ENCODE data around the gene SLC6A3.

The SLC6A3 gene

DNA sequence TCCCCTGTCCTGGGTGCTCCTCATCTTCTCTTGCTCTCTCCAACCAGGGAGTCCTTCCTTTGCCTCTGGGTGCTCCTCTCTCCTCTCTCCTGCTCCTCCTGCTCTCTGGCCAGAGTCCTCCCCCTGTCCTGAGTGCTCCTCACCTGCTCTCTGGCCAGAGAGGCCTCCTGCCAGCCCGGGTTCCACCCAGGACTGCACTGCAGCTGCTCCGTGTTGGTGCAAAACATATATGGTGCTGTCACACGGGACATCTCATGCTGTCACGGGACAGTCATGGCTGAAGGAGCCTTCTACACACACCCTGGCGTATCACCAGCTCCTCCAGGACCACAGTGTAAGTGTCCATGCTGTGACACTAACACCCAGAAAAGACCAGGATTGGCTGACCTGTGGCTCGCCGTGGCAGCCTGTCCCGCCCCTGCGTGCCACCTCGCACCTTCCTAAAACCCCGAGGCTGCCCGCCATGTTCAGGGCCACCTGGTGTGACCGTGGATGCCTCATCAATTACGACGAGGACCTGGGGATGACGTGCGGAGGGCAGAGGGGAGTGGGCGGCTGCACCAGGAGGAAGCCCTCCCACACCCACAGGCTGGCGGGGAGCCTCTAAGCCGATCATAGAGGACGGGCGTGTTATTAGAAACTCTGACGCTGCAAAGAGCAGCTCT is 27.9 kb upstream of the SLC6A3 start:
- DNase-seq (ENCODE audit: insufficient read length, low spot score): no peak
- FAIRE-seq: no peak
- TF ChIP-seq POLR2AphosphoS5 (IDR thresholded peaks at IDR 0.05; ENCODE audit: low read depth, low read length) (no peak; the same call in 1 of the 2 replicates), POLR2A (IDR thresholded peaks at IDR 0.05; ENCODE audit: low read depth, low read length) (peak; percentile 48)

DNA sequence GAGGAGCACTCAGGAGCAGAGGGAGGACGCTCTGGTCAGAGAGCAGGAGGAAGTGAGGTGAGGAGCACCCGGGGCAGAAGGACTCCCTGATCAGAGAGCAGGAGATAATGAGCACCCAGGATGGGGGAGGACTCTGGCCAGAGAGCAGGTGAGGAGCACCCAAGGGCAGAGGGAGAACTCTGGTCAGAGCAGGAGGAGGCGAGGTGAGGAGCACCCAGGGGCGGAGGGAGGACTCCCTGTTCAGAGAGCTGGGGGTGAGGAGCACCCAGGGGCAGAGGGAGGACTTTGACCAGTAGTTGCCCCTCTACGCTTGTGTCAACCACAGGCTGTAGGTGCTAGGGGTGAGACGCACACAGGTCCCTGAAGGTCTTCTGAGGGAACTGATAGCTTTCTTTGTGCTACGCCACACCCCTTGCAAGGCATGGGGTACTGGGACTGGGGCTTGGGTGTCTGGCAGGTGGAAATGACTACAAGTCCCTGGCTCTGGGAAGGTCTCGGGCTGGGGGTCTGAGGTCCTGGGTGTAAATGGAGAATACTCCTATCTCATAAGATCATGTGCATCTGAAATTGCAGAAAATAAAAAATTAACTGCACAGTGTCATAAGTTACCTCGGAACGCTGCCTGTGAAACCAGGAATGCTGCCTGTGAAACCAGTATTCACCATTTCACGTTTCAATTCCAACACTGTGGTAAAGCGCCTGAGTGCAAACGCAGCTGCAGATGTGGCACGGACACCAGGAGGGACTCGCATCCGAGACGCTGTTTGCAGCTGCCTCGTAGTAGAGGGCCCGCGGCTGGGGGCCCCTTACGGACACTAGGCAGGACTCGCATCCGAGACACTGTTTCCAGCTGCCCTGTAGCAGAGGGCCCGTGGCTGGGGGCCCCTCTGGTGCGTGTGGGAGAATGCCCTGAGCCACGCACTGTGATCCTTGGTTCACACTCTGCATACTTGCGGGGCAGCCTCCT is 27.0 kb upstream of the SLC6A3 start:
- FAIRE-seq: no peak

DNA sequence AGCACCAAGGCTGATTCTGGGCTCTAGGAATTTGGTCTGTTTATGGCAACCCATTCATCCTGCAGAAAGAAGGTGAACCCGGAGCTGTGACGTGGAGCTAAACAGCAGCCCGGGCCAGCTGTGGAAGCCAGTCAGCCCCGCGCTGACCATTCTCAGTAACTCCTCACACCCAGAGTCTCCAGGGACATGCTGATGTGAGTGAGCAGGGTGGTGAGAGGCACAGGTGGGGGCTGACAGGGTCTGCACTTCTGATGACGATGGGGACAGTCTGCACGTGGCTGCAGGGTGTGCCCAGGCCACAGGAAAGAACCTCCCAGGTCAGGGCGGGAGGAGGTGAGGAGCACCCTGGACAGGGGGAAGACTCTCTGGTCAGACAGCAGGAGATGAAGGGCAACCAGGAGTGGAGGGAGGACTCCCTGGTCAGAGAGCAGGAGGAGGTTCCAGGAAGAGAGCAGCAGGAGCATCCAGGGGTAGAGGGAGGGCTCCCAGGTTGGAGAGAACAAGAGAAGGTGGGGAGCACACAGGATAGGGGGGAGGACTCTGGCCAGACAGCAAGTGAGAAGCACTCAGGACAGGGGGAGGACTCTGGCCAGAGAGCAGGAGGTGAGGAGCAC is 26.1 kb upstream of the SLC6A3 start:
- DNase-seq (ENCODE audit: insufficient read length, low spot score): no peak

More for the DNA sequence above, 27.0 kb upstream of the SLC6A3 start:
- DNase-seq (ENCODE audit: insufficient read length, low spot score): no peak
- TF ChIP-seq POLR2AphosphoS5 (IDR thresholded peaks at IDR 0.05; ENCODE audit: low read depth, low read length) (peak; percentile 48; the same call in 1 of the 2 replicates), POLR2A (IDR thresholded peaks at IDR 0.05; ENCODE audit: low read depth, low read length) (no peak)

GRCh38 chr5:1470762-1471211 is 25.5 kb upstream of the SLC6A3 start:
- TF ChIP-seq PAX5 (IDR thresholded peaks at IDR 0.05; ENCODE audit: insufficient read depth, low read length, severe bottlenecking) (no peak), TAF1 (IDR thresholded peaks at IDR 0.05; ENCODE audit: low read depth, low read length) (no peak), SPI1 (IDR thresholded peaks at IDR 0.05; ENCODE audit: low read depth, low read length) (no peak), POLR2AphosphoS5 (IDR thresholded peaks at IDR 0.05; ENCODE audit: low read depth, low read length) (no peak; the same call in 1 of the 2 replicates)
- FAIRE-seq: no peak
- DNase-seq (ENCODE audit: insufficient read length, low spot score): no peak

More for the DNA sequence above, 26.1 kb upstream of the SLC6A3 start:
- peak; percentile 57 for FAIRE-seq
- TF ChIP-seq POLR2A (IDR thresholded peaks at IDR 0.05; ENCODE audit: low read depth, low read length) (0 out of 2 replicates have a peak, but pooled peaks have one; percentile 4), SPI1 (IDR thresholded peaks at IDR 0.05; ENCODE audit: low read depth, low read length) (no peak), POLR2AphosphoS5 (IDR thresholded peaks at IDR 0.05; ENCODE audit: low read depth, low read length) (no peak), TAF1 (IDR thresholded peaks at IDR 0.05; ENCODE audit: low read depth, low read length) (no peak), PAX5 (IDR thresholded peaks at IDR 0.05; ENCODE audit: insufficient read depth, low read length, severe bottlenecking) (no peak), POU2F2 (IDR thresholded peaks at IDR 0.05; ENCODE audit: low read depth, low read length) (no peak)

DNA sequence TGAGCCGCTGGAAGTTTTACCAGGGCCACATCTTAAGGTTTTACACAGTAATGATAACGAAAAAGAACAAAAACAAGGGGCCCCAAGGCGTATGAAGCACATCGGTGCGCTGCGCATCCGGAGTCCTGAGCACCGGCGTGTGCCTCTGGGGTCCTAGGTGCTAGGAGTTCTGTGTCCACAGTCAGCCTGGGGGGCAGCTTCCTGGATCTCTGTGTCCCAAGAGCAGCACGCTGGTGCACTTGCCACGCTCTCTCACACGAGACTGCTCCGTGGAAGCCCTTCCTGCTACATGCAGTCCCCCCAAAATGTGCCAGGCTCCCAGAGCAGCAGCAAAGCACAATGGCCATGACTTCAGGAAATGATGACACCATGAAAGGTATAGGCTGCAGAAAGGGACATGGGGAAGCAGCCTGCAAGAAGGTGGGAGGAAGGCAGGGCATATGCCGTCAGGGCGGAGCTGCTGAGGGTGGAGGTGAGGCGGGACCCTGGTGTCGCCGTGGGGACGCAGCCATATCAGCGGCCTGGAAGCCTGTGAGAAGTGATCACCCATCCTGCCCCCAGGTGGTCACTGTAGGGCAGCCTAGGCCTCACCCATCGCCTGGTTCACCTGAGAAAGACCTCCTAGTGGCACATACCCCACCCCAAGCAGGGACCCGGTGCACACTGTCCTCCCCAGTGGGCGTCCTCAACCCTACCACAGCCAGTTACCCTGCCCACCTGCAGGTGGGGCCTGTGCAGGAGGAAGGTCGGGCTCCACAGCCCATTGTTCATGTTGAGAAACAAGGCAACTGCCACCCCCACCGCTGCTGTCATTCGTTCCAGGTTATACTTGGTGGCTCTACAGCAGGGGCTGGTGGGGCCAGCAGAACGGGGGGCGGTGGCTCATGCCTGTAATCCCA is 23.6 kb upstream of the SLC6A3 start:
- FAIRE-seq (no peak), DNase-seq (ENCODE audit: insufficient read length, low spot score) (no peak)
- TF ChIP-seq POLR2A (IDR thresholded peaks at IDR 0.05; ENCODE audit: low read depth, low read length): no peak
- no peak for TF ChIP-seq POU2F2 (IDR thresholded peaks at IDR 0.05; ENCODE audit: low read depth, low read length)

DNA sequence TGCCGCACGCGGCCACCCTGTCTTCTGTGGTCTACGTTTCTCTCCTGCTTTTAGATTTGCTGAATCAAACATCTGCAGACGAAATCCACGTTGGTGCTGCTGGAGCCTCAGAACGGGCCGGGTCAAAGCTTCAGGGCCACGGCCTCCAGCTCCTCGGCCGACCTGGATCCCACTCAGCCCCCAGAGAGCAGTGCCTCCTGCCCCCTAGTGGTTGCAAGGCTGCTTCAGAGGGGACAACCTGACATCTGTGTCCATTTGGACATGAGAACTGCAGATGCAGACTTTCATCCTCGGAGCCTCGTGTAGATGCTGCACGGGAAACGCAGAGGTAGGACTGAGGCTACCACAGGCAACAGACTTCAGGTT is 23.0 kb upstream of the SLC6A3 start:
- no peak for TF ChIP-seq POLR2A (IDR thresholded peaks at IDR 0.05; ENCODE audit: low read depth, low read length)
- DNase-seq (ENCODE audit: insufficient read length, low spot score) (no peak), FAIRE-seq (no peak)

DNA sequence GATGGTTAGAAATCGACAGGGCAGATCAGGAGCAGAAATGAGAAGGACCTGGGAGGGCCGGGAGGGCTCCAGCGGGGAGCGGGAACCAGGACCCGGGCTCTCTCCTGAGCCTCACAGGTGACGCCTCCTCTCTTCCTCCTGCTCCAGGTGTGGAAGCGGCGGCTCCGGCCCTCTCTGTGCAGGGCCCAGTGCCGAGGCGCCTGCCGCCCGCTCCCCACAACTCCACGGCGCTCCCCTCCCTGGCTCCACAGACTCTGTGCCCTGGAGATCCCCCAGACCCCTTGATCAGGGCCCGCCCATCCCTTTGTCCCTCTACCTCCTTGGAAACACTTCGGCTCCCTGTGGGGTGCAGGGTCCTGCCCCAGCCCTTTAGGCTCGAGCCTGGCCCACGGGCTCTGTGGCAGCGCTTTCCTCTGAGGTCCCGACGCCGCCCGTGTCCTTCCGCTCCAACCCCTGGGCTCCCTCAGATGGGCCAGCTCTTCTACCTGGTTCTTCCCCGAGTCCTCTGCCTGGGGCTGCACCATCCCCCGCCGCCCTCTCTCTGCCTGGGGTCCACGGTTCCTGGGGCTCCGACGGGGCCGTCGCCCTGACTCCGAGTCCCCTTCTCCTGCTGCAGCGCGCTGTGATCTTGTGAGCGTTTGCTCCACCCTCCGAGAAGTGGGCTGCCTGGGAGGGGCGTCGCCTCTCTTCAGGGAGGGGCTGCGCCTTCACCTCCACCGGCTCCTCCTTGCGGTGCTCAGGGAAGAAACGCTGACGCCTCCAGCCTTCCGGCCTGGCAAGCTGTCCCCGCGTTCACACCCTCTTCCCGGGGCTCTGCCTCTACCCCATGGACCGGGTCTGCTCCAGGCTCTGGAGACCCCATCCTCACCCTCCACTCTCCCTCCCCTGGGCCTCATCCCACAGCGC is 22.4 kb upstream of the SLC6A3 start:
- FAIRE-seq (no peak), DNase-seq (ENCODE audit: insufficient read length, low spot score) (no peak)
- TF ChIP-seq PAX5 (IDR thresholded peaks at IDR 0.05; ENCODE audit: insufficient read depth, low read length, severe bottlenecking) (no peak), TAF1 (IDR thresholded peaks at IDR 0.05; ENCODE audit: low read depth, low read length) (no peak), POU2F2 (IDR thresholded peaks at IDR 0.05; ENCODE audit: low read depth, low read length) (no peak), POLR2A (IDR thresholded peaks at IDR 0.05; ENCODE audit: low read depth, low read length) (no peak), POLR2AphosphoS5 (IDR thresholded peaks at IDR 0.05; ENCODE audit: low read depth, low read length) (no peak), SPI1 (IDR thresholded peaks at IDR 0.05; ENCODE audit: low read depth, low read length) (no peak)

DNA sequence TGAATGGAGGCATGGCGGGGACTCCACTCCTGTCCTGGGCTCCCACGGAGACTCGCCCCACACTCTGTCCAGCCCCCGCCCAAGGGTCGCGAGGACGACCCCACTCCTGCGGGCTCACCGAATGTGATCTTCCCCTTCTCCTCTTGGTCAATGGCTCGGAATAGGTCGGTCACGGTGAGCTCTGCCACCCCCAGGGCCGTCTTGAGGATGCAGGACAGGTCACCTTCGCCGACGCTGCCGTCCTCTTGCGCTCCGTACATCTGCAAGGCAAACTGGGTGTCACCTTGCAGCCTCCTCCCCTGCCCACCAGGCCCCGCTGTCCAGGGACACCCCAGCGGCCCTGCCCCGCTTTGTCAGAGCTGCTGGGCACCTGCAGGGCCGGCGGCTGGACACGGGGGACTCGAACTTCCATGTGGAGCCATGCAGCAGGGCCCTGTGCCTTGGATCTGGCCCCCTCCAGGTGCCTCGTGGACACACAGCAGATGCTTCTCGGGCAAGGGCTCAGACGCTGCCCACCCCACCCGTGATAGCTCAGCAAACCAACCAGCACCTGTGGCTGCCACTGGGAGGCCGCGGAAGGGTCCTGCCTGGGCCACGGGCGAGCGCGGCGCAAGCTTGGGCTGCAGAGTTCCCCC is 21.5 kb upstream of the SLC6A3 start:
- TF ChIP-seq POU2F2 (IDR thresholded peaks at IDR 0.05; ENCODE audit: low read depth, low read length): no peak
- TF ChIP-seq SPI1 (IDR thresholded peaks at IDR 0.05; ENCODE audit: low read depth, low read length): no peak
- no peak for TF ChIP-seq POLR2AphosphoS5 (IDR thresholded peaks at IDR 0.05; ENCODE audit: low read depth, low read length)
- TF ChIP-seq POLR2A (IDR thresholded peaks at IDR 0.05; ENCODE audit: low read depth, low read length): no peak
- no peak for TF ChIP-seq PAX5 (IDR thresholded peaks at IDR 0.05; ENCODE audit: insufficient read depth, low read length, severe bottlenecking)
- no peak for FAIRE-seq
- no peak for DNase-seq (ENCODE audit: insufficient read length, low spot score)
